Measurements from ENCODE around the gene PROZ. TPM values are rescaled to one million over a fixed set of nuclear protein-coding genes. Genes with fewer than 3 reads are reported as not detected.

PROZ gene
- total RNA-seq, 1 donor from 2014 or later, result not detected

DNA sequence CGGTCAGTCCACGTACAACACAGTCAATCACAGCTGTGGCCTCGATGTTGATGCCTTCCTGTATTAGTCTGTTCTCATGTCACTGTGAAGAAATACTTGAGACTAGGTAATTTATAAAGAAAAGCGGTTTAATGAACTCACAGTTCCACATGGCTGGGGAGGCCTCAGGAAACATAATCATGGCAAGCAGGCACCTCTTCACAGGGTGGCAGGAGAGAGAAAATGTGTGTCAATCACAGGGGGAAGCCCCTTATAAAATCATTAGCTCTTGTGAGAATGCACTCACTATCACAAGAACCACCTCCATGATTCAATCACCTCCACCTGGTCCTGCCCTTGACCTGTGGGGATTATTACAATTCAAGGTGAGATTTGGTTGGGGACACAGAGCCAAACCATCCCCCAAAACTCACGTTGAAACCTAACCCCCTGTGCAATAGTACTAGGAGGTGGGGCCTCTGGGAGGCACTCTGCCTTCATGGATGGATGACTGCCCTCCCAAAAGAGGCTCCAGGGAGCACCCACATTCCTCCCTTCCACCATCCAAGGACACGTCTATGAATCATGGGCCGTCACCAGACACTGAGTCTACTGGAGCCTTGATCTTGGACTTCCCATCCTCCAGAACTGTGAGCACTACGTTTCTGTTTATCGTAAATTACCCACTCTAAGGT lies 2.3 kb upstream of the PROZ start:
- Mint-ChIP-seq H3K27ac (ENCODE audit: unreplicated experiment) (no peak overlapping the region), H3K9me3 (ENCODE audit: unreplicated experiment) (peaks cover 6% of the 10 kb centered on the region), H3K36me3 (ENCODE audit: unreplicated experiment) (peaks cover 5% of the 10 kb centered on the region), H3K4me3 (ENCODE audit: unreplicated experiment) (no peak overlapping the region), H3K4me1 (ENCODE audit: low read depth, unreplicated experiment) (peaks cover 6% of the 10 kb centered on the region), H3K27me3 (ENCODE audit: unreplicated experiment) (peaks cover 4% of the 10 kb centered on the region)
- DNase-seq, result no peak
- TF ChIP-seq CTCF (IDR thresholded peaks at IDR 0.05; ENCODE audit: partially characterized antibody, unreplicated experiment), result no peak

DNA sequence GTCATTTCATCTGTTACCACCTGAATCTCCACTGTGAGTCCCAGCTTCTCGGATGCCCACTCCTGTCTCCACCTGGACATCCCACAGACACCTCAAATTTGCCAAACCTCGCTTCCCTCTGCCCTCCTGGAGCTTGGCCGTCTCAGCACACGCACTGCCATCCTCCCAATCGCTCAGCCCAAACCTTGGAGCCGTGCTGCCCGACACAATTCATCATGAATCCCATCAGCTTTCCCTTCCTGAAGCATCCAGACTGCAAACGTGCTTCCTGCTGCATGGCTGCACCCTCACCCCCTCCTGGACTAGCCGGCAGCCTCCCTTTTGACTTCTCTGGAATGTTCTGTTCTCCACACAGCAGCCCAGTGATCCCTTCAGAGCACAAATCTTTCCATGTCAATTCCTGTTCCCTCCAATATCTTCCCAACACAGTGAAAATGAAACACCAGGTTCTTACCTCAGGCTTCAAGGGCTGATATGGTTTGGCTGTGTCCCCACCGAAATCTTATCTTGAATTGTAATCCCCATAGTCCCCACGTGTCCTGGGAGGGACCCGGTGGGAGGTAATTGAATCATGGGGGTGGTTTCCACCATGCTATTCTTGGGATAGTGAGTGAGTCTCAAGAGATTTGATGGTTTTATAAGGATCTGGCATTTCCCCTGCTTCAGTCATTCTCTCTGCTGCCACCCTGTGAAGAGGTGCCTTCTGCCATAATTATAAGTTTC lies 1.1 kb upstream of the PROZ start:
- Mint-ChIP-seq H3K9me3 (ENCODE audit: unreplicated experiment) (peaks cover 6% of the 10 kb centered on the region), H3K36me3 (ENCODE audit: unreplicated experiment) (peaks cover 5% of the 10 kb centered on the region), H3K27me3 (ENCODE audit: unreplicated experiment) (peaks cover 4% of the 10 kb centered on the region), H3K4me3 (ENCODE audit: unreplicated experiment) (no peak overlapping the region), H3K27ac (ENCODE audit: unreplicated experiment) (no peak overlapping the region), H3K4me1 (ENCODE audit: low read depth, unreplicated experiment) (peaks cover 6% of the 10 kb centered on the region)
- no peak for TF ChIP-seq CTCF (IDR thresholded peaks at IDR 0.05; ENCODE audit: partially characterized antibody, unreplicated experiment)
- no peak for DNase-seq

- DNase-seq, result no peak
- TF ChIP-seq CTCF (IDR thresholded peaks at IDR 0.05; ENCODE audit: partially characterized antibody, unreplicated experiment), result no peak
- Mint-ChIP-seq H3K27me3 (ENCODE audit: unreplicated experiment) (peaks cover 7% of the 10 kb centered on the region), H3K36me3 (ENCODE audit: unreplicated experiment) (no peaks in the 10 kb centered on the region), H3K9me3 (ENCODE audit: unreplicated experiment) (peaks cover 2% of the 10 kb centered on the region), H3K27ac (ENCODE audit: unreplicated experiment) (no peak overlapping the region), H3K4me1 (ENCODE audit: low read depth, unreplicated experiment) (peaks cover 9% of the 10 kb centered on the region), H3K4me3 (ENCODE audit: unreplicated experiment) (no peak overlapping the region)
Measured at GRCh38 chr13:113158946-113159345, 498 bp downstream of the PROZ start.

DNA sequence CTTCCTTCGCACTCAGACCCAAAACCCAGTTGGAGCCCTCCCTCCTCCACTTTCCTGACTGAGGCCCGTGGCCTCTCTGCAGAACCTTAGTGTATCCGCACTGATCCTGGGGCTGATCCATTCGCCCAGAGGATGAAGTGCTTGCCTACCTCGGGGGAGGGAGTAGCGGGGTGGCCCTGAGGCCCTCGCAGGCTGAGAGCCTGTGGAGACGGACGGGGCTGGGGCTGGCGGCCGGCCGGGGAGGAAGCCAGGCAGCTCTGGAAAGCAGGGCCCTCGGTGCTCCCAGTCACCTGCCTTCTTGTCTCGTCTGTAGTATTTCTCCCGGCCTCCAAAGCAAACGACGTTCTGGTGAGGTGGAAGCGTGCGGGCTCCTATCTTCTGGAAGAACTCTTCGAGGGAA lies 1.3 kb downstream of the PROZ start:
- H3K27me3 Mint-ChIP-seq (ENCODE audit: unreplicated experiment), result peaks cover 7% of the 10 kb centered on the region
- no peak for TF ChIP-seq CTCF (IDR thresholded peaks at IDR 0.05; ENCODE audit: partially characterized antibody, unreplicated experiment)
- no peak overlapping the region for H3K27ac Mint-ChIP-seq (ENCODE audit: unreplicated experiment)
- peaks cover 2% of the 10 kb centered on the region for H3K9me3 Mint-ChIP-seq (ENCODE audit: unreplicated experiment)
- H3K4me1 Mint-ChIP-seq (ENCODE audit: low read depth, unreplicated experiment), result peaks cover 9% of the 10 kb centered on the region
- no peaks in the 10 kb centered on the region for H3K36me3 Mint-ChIP-seq (ENCODE audit: unreplicated experiment)
- H3K4me3 Mint-ChIP-seq (ENCODE audit: unreplicated experiment), result no peak overlapping the region
- no peak for DNase-seq

- TF ChIP-seq CTCF (IDR thresholded peaks at IDR 0.05; ENCODE audit: partially characterized antibody, unreplicated experiment), result no peak
- DNase-seq, result no peak
- Mint-ChIP-seq H3K27me3 (ENCODE audit: unreplicated experiment) (peaks cover 7% of the 10 kb centered on the region), H3K4me3 (ENCODE audit: unreplicated experiment) (no peak overlapping the region), H3K27ac (ENCODE audit: unreplicated experiment) (no peak overlapping the region), H3K36me3 (ENCODE audit: unreplicated experiment) (no peaks in the 10 kb centered on the region), H3K9me3 (ENCODE audit: unreplicated experiment) (peaks cover 2% of the 10 kb centered on the region), H3K4me1 (ENCODE audit: low read depth, unreplicated experiment) (peaks cover 9% of the 10 kb centered on the region)
Measured at GRCh38 chr13:113160983-113161382, 2.5 kb downstream of the PROZ start.
